ENCODE results near the gene ABI3. TPM values are rescaled to one million over a fixed set of nuclear protein-coding genes. Genes with fewer than 3 reads are reported as not detected.

The ABI3 gene
- total RNA-seq, 2 donors from 2014 or later, result 8.9 to 10.8 TPM

GRCh38 chr17:49226771-49227435 lies 16.4 kb downstream of the ABI3 start:
- no peak for TF ChIP-seq CTCF (IDR thresholded peaks at IDR 0.05)
- H3K4me3 ChIP-seq, result no peak overlapping the region
- peaks cover 10 to 37% of the 10 kb centered on the region in 2 donors for H3K4me1 ChIP-seq (ENCODE audit: control insufficient read depth in 1 of 2, low read depth in 2 of 2)
- no peaks in the 10 kb centered on the region for H3K9me3 ChIP-seq
- H3K27ac ChIP-seq, result no peak overlapping the region
- ATAC-seq (ENCODE audit: insufficient number of reproducible peaks, low FRiP score, low read depth) (no peak), DNase-seq (ENCODE audit: low spot score) (no peak)
- no peaks in the 10 kb centered on the region for H3K36me3 ChIP-seq
- H3K27me3 ChIP-seq (replicated peaks; ENCODE audit: insufficient read depth), result peaks cover 6% of the 10 kb centered on the region

GRCh38 chr17:49227436-49228261 lies 17.1 kb downstream of the ABI3 start:
- Histone ChIP-seq H3K27ac (no peak overlapping the region), H3K27me3 (replicated peaks; ENCODE audit: insufficient read depth) (peaks cover 6% of the 10 kb centered on the region), H3K9me3 (no peaks in the 10 kb centered on the region), H3K36me3 (no peaks in the 10 kb centered on the region), H3K4me3 (no peak overlapping the region), H3K4me1 (ENCODE audit: control insufficient read depth in 1 of 2, low read depth in 2 of 2) (peaks cover 10 to 37% of the 10 kb centered on the region in 2 donors)
- ATAC-seq (ENCODE audit: insufficient number of reproducible peaks, low FRiP score, low read depth) (no peak), DNase-seq (ENCODE audit: low spot score) (no peak)
- TF ChIP-seq CTCF (IDR thresholded peaks at IDR 0.05), result peak; percentile 82

- no peak for TF ChIP-seq CTCF (IDR thresholded peaks at IDR 0.05)
- no peak for ATAC-seq (ENCODE audit: insufficient number of reproducible peaks, low FRiP score, low read depth)
- peaks cover 9 to 26% of the 10 kb centered on the region in 2 donors for H3K4me1 ChIP-seq (ENCODE audit: control insufficient read depth in 1 of 2, low read depth in 2 of 2)
- no peaks in the 10 kb centered on the region for H3K36me3 ChIP-seq
- no peak for DNase-seq (ENCODE audit: low spot score)
- H3K27me3 ChIP-seq (replicated peaks; ENCODE audit: insufficient read depth), result peaks cover 6% of the 10 kb centered on the region
- H3K27ac ChIP-seq, result no peak overlapping the region
- no peaks in the 10 kb centered on the region for H3K9me3 ChIP-seq
- no peak overlapping the region for H3K4me3 ChIP-seq
These were observed 18.7 kb downstream of the ABI3 start for GRCh38 chr17:49229076-49229804.

- Histone ChIP-seq H3K9me3 (no peaks in the 10 kb centered on the region), H3K4me3 (peak overlapping the region; percentile 76), H3K4me1 (ENCODE audit: control insufficient read depth in 1 of 2, low read depth in 2 of 2) (peaks cover 6 to 19% of the 10 kb centered on the region in 2 donors), H3K27me3 (replicated peaks; ENCODE audit: insufficient read depth) (peaks cover 6% of the 10 kb centered on the region), H3K27ac (no peak overlapping the region), H3K36me3 (no peaks in the 10 kb centered on the region)
- no peak for ATAC-seq (ENCODE audit: insufficient number of reproducible peaks, low FRiP score, low read depth)
- no peak for DNase-seq (ENCODE audit: low spot score)
- TF ChIP-seq CTCF (IDR thresholded peaks at IDR 0.05), result no peak
These were observed 19.5 kb downstream of the ABI3 start for GRCh38 chr17:49229805-49230600.
